SJCRH30 (cell line): ENCODE measurements around the gene COL19A1. TPM values are rescaled to one million over a fixed set of nuclear protein-coding genes. Genes with fewer than 3 reads are reported as not detected.
A peak's percentile ranks its signal among the peaks of the same experiment; 100 is the strongest.
"Not testable (repeated sequence)": the region's sequence is repeated elsewhere in the genome, so short reads cannot be mapped to it uniquely, and the experiment has no call there.

ENCODE experiments used
- DNase-seq, 2 experiments: peaks; one replicate each; pipeline ENCODE4 v3.0.0-alpha.2; 2015 to 2020
- H3K27ac ChIP-seq: fragments of 250-450 bp; sonication (Bioruptor Pico); 2 replicates; pipeline ENCODE4 v1.5.1; 2020; ENCODE audit warnings: mild to moderate bottlenecking, moderate library complexity
- H3K27me3 ChIP-seq: fragments of 250-450 bp; sonication (Bioruptor Pico); 2 replicates; pipeline ENCODE4 v1.5.1; 2020; ENCODE audit warnings: mild to moderate bottlenecking, moderate library complexity
- H3K36me3 ChIP-seq: fragments of 250-450 bp; sonication (Bioruptor Pico); 2 replicates; pipeline ENCODE4 v1.5.1; 2020; ENCODE audit warnings: mild to moderate bottlenecking, moderate library complexity
- H3K4me1 ChIP-seq: fragments of 250-450 bp; sonication (Bioruptor Pico); 2 replicates; pipeline ENCODE4 v1.5.1; 2020; ENCODE audit warnings: mild to moderate bottlenecking, moderate library complexity
- H3K4me3 ChIP-seq: fragments of 250-450 bp; sonication (Bioruptor Pico); 2 replicates; pipeline ENCODE4 v1.5.1; 2020; ENCODE audit warnings: mild to moderate bottlenecking, moderate library complexity
- H3K9me3 ChIP-seq: fragments of 250-450 bp; sonication (Bioruptor Pico); replicated peaks from 2 replicates; pipeline ENCODE4 v1.5.1; 2020; ENCODE audit warnings: mild to moderate bottlenecking, moderate library complexity
- total RNA-seq: library from RNA; depleted of rRNA; stranded (reverse); fragments of >200 nt; shearing (Covaris generic); gene quantifications from 2 replicates; pipeline ENCODE4 v1.2.3, GENCODE V29; 2014

Gene COL19A1
- total RNA-seq, 1 experiment from 2014 or later: 7.3 TPM

DNA sequence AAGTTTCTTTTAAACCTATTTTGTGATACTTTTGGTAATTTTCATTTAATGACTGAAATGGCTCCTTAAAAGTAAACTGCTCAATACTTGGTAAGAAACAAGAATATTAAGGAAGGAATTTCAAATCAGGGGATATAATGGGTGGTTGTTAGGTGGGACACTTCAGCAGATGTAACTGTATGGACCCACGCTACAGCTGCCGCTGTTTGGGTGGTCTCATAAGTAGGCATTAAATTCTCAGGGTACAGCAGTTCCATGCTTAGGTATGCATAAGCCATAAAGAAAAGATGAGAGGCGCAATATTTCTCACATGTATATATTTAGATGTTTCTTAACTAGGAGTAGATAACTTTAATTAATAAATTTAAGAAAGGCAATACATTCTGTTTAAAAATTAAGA, 35.0 kb downstream of the COL19A1 start:
- Histone ChIP-seq H3K9me3 (no peaks in the 10 kb centered on the region), H3K27ac (peak overlapping the region; percentile 79), H3K27me3 (no peaks in the 10 kb centered on the region), H3K36me3 (peaks cover 2% of the 10 kb centered on the region), H3K4me3 (peak overlapping the region; percentile 2; the same call in 1 of the 2 replicates), H3K4me1 (peaks cover 22% of the 10 kb centered on the region)
- DNase-seq: peak; percentile 76 to 87

GRCh38 chr6:69907981-69908498, 41.7 kb downstream of the COL19A1 start:
- no peaks in the 10 kb centered on the region for H3K9me3 ChIP-seq
- DNase-seq: peak; percentile 29 to 76

DNA sequence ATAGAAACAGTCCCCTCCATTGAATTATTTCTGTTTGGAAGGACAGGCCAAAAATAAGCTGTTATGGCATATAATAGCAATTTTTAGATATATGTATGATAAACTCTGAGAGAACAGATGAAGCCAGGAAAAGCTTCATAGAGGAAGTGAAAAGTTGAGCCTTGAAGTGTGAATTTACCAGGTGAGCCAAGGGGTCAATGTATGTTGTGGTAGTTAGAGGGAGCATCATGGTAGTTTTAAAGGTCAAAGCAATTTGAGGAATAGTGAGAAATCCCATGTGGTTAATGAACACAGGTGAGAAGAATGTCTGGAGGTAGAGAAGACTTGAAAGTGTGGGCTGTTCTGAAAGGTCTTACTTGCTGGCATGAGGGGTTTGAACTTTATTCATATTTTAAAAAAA, 47.0 kb downstream of the COL19A1 start:
- peak overlapping the region; percentile 1; the same call in 1 of the 2 replicates for H3K4me3 ChIP-seq
- H3K9me3 ChIP-seq: no peaks in the 10 kb centered on the region
- peak overlapping the region; percentile 89 for H3K27ac ChIP-seq
- no peaks in the 10 kb centered on the region for H3K36me3 ChIP-seq
- H3K4me1 ChIP-seq: peaks cover 56% of the 10 kb centered on the region
- H3K27me3 ChIP-seq: no peaks in the 10 kb centered on the region
- DNase-seq: no peak

More at GRCh38 chr6:69907981-69908498, 41.7 kb downstream of the COL19A1 start:
- peak overlapping the region; percentile 31 for H3K27ac ChIP-seq
- H3K4me3 ChIP-seq: no peak overlapping the region
- H3K27me3 ChIP-seq: no peaks in the 10 kb centered on the region
- no peaks in the 10 kb centered on the region for H3K36me3 ChIP-seq
- H3K4me1 ChIP-seq: peaks cover 40% of the 10 kb centered on the region

- H3K4me1 ChIP-seq: peaks cover 51% of the 10 kb centered on the region
- no peaks in the 10 kb centered on the region for H3K27me3 ChIP-seq
- H3K9me3 ChIP-seq: no peaks in the 10 kb centered on the region
- peak overlapping the region; percentile 23 for H3K4me3 ChIP-seq
- H3K36me3 ChIP-seq: no peaks in the 10 kb centered on the region
- peak; percentile 96 to 99 for DNase-seq
- H3K27ac ChIP-seq: peak overlapping the region; percentile 89
These were observed 47.7 kb downstream of the COL19A1 start for GRCh38 chr6:69914015-69914485.

DNA sequence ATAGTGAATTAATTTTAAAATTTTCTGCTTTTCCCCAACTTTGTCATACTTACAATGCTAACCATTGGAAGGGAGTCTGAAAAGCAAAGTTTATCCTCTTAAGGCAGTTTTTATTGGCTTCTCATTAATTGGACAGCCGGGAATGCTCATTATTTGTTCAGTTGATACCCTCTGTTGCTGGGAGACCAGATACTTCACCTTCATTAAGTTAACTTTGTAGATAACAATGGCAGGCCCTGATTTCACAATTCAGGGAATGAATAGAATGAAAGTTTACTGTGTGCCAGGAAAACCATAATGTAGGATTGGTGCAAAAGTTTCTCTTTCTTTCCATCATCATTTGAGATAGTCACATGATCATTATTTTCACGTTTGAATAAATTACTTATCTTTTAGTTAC, 49.0 kb downstream of the COL19A1 start:
- Histone ChIP-seq H3K27me3 (no peaks in the 10 kb centered on the region), H3K4me3 (no peak overlapping the region), H3K27ac (peak overlapping the region; percentile 89), H3K36me3 (no peaks in the 10 kb centered on the region), H3K4me1 (peaks cover 51% of the 10 kb centered on the region), H3K9me3 (no peaks in the 10 kb centered on the region)
- no peak for DNase-seq

- H3K27ac ChIP-seq: peak overlapping the region; percentile 37
- peak; percentile 65 to 79 for DNase-seq
These were observed 51.5 kb downstream of the COL19A1 start for GRCh38 chr6:69917834-69918233.

DNA sequence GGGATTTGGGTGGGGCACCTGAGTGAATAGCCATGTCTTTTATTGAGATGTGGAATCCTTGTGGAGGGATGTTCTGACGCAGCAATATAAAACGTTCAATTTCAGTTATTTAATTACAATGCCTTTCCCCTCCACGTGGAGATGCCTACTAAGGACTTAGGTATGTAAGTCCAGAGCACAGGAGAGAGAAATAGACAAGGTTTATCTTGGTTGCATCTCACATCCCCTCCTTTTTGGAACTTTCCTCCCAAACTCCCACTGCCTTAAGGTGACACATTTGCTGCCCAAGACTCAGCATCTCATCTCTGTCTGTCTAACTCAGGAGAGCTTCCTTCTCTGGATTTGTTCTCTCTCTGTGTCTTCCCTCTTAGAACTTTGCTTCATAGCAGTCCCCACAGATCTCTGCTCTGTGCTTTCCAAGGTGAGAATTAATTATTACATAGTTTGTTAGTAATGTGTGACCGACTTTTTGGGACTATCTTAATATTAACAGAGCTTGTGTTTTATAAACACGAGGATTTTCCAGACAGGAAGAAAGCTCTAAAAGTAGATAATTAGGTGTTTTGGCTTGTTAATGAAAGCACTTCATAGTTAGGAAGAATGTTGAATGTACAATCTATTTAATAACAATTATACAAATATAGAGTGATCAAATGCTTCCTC, 52.6 kb downstream of the COL19A1 start:
- no peak for DNase-seq

More at GRCh38 chr6:69917834-69918233, 51.5 kb downstream of the COL19A1 start:
- Histone ChIP-seq H3K4me1 (peaks cover 30% of the 10 kb centered on the region), H3K27me3 (no peaks in the 10 kb centered on the region), H3K9me3 (0 out of 2 replicates have a peak, but pooled peaks cover 2% of the 10 kb centered on the region), H3K36me3 (no peaks in the 10 kb centered on the region), H3K4me3 (no peak overlapping the region)

DNA sequence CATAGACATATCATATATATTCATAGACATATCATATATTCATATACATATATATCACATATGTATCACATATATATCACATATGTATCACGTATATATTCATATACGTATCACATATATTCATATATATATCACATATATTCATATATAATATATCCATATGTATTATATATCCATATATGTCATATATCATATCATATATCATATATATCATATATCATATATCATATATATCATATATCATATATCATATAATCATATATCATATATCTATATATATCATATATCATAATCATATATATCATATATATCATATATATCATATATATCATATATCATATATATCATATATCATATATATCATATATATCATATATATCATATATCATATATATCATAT, 54.7 kb downstream of the COL19A1 start:
- not testable (repeated sequence) for DNase-seq, H3K4me3 ChIP-seq, H3K27me3 ChIP-seq, H3K36me3 ChIP-seq, H3K27ac ChIP-seq
- peaks cover 11% of the 10 kb centered on the region for H3K4me1 ChIP-seq
- H3K9me3 ChIP-seq: peaks cover 17% of the 10 kb centered on the region

More for the DNA sequence above, 52.6 kb downstream of the COL19A1 start:
- Histone ChIP-seq H3K27ac (no peak overlapping the region), H3K4me1 (peaks cover 23% of the 10 kb centered on the region), H3K27me3 (no peaks in the 10 kb centered on the region), H3K4me3 (no peak overlapping the region), H3K36me3 (no peaks in the 10 kb centered on the region), H3K9me3 (peaks cover 7% of the 10 kb centered on the region)

DNA sequence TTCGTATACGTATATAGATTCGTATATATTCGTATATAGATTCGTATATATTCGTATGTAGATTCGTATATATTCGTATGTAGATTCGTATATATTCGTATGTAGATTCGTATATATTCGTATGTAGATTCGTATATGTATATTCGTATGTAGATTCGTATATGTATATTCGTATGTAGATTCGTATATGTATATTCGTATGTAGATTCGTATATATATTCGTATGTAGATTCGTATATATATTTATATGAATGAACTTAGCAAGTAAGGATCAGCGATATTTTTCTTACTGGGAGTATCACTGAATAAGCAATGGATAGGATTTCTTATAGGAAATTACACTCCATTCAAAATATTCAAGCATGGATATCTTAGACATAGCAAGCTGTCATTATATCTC, 55.3 kb downstream of the COL19A1 start:
- not testable (repeated sequence) for H3K4me3 ChIP-seq, H3K36me3 ChIP-seq, DNase-seq, H3K27me3 ChIP-seq, H3K27ac ChIP-seq
- Histone ChIP-seq H3K4me1 (peaks cover 11% of the 10 kb centered on the region), H3K9me3 (peaks cover 18% of the 10 kb centered on the region)

DNA sequence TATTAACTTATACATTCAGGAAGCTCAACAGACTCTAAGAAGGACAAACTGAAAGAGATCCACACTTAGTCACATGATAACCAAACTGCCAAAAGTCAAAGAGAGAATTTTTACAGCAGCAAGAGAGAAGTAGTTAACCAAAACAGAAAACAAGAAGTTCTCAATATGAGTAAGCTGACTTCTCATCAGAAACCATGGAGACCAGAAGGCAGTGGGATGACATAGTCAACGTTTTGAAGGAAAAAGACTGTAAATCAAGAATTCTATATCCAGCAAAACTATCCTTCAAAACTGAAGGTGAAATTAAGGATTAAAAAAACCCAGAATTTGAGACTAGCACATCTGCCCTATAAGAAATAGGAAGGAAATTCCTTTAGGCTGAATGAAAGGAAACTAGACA, 60.4 kb downstream of the COL19A1 start:
- Histone ChIP-seq H3K9me3 (peaks cover 20% of the 10 kb centered on the region), H3K36me3 (0 out of 2 replicates have a peak, but pooled peaks cover 2% of the 10 kb centered on the region), H3K27ac (no peak overlapping the region), H3K4me3 (no peak overlapping the region), H3K4me1 (no peaks in the 10 kb centered on the region), H3K27me3 (no peaks in the 10 kb centered on the region)
- no peak for DNase-seq

DNA sequence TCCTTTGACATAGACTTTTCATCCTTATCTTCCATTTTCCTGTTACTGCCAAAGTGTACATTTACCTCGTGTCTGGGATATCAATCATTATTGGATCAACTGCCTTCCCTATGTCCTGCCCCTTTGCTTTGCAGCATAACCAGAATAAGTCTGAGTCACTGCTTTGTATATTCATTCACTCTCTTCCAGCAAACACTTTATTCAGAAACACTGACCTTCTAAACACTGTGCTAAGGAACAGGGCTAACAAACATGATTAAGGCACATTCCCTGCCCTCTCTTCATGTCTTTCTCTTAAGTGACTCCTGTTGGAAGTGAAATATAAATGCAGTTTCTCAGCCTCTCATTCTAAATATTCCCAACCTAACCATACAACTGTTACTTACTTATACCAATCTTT, 66.9 kb downstream of the COL19A1 start:
- Histone ChIP-seq H3K27ac (no peak overlapping the region), H3K9me3 (no peaks in the 10 kb centered on the region), H3K36me3 (0 out of 2 replicates have a peak, but pooled peaks cover 2% of the 10 kb centered on the region), H3K4me3 (no peak overlapping the region), H3K4me1 (no peaks in the 10 kb centered on the region), H3K27me3 (no peaks in the 10 kb centered on the region)
- no peak for DNase-seq

DNA sequence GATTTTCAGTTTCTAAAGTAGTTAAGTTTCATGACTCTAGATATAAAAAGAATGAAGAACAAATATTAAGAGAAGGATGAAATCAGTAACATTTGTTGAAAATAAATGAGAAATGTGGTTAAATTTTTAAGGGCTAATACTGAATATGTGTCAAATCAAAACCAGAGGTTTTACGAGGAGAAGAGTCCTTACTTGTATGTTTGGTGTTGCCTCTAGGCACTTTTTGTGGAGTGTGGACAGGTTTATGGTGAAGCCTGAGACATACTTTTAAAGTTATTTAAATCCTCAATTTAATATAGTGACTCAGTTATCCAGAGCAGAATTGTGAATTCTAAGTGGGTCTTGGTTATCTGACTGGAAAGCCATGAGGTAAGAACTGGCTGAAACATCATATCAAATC, 68.7 kb downstream of the COL19A1 start:
- H3K27ac ChIP-seq: no peak overlapping the region
- no peaks in the 10 kb centered on the region for H3K27me3 ChIP-seq

GRCh38 chr6:69936674-69937363, 70.5 kb downstream of the COL19A1 start:
- no peak for DNase-seq
- no peaks in the 10 kb centered on the region for H3K4me1 ChIP-seq

More for the DNA sequence above, 68.7 kb downstream of the COL19A1 start:
- no peak for DNase-seq
- 0 out of 2 replicates have a peak, but pooled peaks cover 2% of the 10 kb centered on the region for H3K36me3 ChIP-seq
- H3K4me3 ChIP-seq: no peak overlapping the region
- no peaks in the 10 kb centered on the region for H3K4me1 ChIP-seq
- H3K9me3 ChIP-seq: no peaks in the 10 kb centered on the region

GRCh38 chr6:69937402-69938136, 71.2 kb downstream of the COL19A1 start:
- Histone ChIP-seq H3K36me3 (no peaks in the 10 kb centered on the region), H3K4me3 (no peak overlapping the region), H3K27ac (no peak overlapping the region), H3K4me1 (no peaks in the 10 kb centered on the region), H3K9me3 (no peaks in the 10 kb centered on the region), H3K27me3 (no peaks in the 10 kb centered on the region)
- no peak for DNase-seq

More at GRCh38 chr6:69936674-69937363, 70.5 kb downstream of the COL19A1 start:
- no peaks in the 10 kb centered on the region for H3K27me3 ChIP-seq
- no peak overlapping the region for H3K27ac ChIP-seq
- no peaks in the 10 kb centered on the region for H3K36me3 ChIP-seq
- no peaks in the 10 kb centered on the region for H3K9me3 ChIP-seq
- no peak overlapping the region for H3K4me3 ChIP-seq
